ENCODE data around the gene NAPB. TPM values are rescaled to one million over a fixed set of nuclear protein-coding genes. Genes with fewer than 3 reads are reported as not detected.

Gene NAPB
- total RNA-seq, 1 experiment from 2014 or later = 10.1 TPM

DNA sequence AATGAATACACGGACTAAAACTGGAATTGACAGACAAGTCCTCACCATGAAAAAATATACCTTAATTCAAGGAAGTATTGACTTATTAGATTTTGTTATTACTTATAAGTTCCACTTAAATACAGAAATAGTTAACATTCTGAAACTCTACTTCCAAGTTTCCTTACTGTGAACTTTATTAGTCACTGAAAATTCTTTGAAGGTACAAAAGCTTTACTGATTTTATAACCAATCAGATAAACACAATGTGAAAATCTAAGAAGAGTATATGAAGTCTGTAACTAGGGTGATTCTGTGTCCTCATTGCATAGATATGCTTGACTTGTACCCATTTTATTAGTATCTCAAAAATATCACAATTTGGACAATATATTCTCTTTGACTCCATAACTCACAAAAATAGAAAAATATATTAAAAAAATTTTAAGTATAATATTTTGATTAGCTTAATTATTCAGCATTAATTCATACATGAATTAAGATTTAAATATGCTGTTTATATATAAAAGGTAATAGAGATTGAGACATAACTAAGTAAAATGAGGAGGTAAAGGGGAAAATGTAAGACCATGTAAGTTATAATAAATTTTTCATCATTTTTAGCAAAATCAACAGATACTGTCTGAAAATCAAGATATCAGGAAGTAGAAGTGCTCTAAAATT, 6.6 kb downstream of the NAPB start:
- H3K27me3 Mint-ChIP-seq (ENCODE audit: insufficient read depth, unreplicated experiment) = no peaks in the 10 kb centered on the region
- Histone ChIP-seq H3K9me3 (no peaks in the 10 kb centered on the region), H3K4me3 (ENCODE audit: low read depth, low read length) (no peak overlapping the region), H3K4me1 (peaks cover 10% of the 10 kb centered on the region), H3K27me3 (replicated peaks; ENCODE audit: control insufficient read depth, insufficient read depth, low read length) (no peaks in the 10 kb centered on the region), H3K36me3 (ENCODE audit: control insufficient read depth, insufficient read depth, low read length) (no peaks in the 10 kb centered on the region)
- H3K36me3 Mint-ChIP-seq (ENCODE audit: insufficient read depth, unreplicated experiment) = no peaks in the 10 kb centered on the region
- intact Hi-C loops (cut with micrococcal nuclease; ENCODE audit: unreplicated experiment) = no loop called here
- no TSS peak for BruUV-seq (replicated peaks)
- no peak overlapping the region for H3K27ac Mint-ChIP-seq (ENCODE audit: unreplicated experiment)
- ChIA-PET CTCF (no interaction called here), POLR2A (interaction anchor here (0.5 kb wide), 1 partner anchor 1645 kb away, joined by 5 read pairs; no protein-coding TSS in a partner anchor)
- TF ChIP-seq, protein P1, sequence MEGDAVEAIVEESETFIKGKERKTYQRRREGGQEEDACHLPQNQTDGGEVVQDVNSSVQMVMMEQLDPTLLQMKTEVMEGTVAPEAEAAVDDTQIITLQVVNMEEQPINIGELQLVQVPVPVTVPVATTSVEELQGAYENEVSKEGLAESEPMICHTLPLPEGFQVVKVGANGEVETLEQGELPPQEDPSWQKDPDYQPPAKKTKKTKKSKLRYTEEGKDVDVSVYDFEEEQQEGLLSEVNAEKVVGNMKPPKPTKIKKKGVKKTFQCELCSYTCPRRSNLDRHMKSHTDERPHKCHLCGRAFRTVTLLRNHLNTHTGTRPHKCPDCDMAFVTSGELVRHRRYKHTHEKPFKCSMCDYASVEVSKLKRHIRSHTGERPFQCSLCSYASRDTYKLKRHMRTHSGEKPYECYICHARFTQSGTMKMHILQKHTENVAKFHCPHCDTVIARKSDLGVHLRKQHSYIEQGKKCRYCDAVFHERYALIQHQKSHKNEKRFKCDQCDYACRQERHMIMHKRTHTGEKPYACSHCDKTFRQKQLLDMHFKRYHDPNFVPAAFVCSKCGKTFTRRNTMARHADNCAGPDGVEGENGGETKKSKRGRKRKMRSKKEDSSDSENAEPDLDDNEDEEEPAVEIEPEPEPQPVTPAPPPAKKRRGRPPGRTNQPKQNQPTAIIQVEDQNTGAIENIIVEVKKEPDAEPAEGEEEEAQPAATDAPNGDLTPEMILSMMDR (IDR thresholded peaks at IDR 0.05; ENCODE audit: insufficient read depth in 1 of 2, low read depth in 1 of 2, low read length in 1 of 2, severe bottlenecking in 1 of 2, unreplicated experiment in 1 of 2) = no peak
- no peaks in the 10 kb centered on the region for H3K9me3 Mint-ChIP-seq (ENCODE audit: unreplicated experiment)
- no peak for DNase-seq
- H3K4me1 Mint-ChIP-seq (ENCODE audit: low read depth, unreplicated experiment) = peaks cover 5% of the 10 kb centered on the region
- no peak overlapping the region for H3K4me3 Mint-ChIP-seq (ENCODE audit: unreplicated experiment)

DNA sequence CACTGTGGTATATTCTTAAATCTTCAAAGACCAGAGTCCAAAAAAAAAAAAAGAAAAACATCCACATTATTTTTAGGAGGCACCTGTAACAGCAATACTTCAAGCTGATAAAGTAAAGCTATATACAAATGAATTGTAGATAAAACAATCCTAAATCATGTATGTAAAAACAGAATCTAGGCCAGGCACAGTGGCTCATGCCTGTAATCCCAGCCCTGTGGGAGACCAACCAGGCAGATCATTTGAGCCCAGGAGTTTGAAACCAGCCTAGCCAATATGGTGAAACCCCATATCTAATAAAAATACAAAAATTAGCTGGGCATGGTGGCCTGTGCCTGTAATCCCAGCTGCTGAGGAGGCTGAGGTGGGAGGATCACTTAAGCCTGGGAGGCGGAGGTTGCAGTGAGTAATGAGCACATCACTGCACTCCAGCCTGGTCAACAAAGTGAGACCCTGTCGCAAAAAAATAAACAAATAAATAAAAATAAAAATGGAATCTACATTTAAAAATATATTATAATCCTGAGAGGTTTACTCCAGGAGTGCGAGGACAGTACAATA, 7.3 kb downstream of the NAPB start:
- no peak for DNase-seq
- peaks cover 5% of the 10 kb centered on the region for H3K4me1 Mint-ChIP-seq (ENCODE audit: low read depth, unreplicated experiment)
- no peaks in the 10 kb centered on the region for H3K36me3 ChIP-seq (ENCODE audit: control insufficient read depth, insufficient read depth, low read length)
- ChIA-PET CTCF (no interaction called here), POLR2A (no interaction called here)
- intact Hi-C loops (cut with micrococcal nuclease; ENCODE audit: unreplicated experiment) = no loop called here
- H3K27ac Mint-ChIP-seq (ENCODE audit: unreplicated experiment) = peak overlapping the region; percentile 35
- H3K4me1 ChIP-seq = peaks cover 6% of the 10 kb centered on the region; the same call in 1 of the 2 replicates
- TF ChIP-seq, protein P1 (IDR thresholded peaks at IDR 0.05; ENCODE audit: insufficient read depth in 1 of 2, low read depth in 1 of 2, low read length in 1 of 2, severe bottlenecking in 1 of 2, unreplicated experiment in 1 of 2) = no peak
- BruUV-seq (replicated peaks) = no TSS peak
- H3K27me3 Mint-ChIP-seq (ENCODE audit: insufficient read depth, unreplicated experiment) = no peaks in the 10 kb centered on the region
- no peaks in the 10 kb centered on the region for H3K9me3 Mint-ChIP-seq (ENCODE audit: unreplicated experiment)
- H3K4me3 Mint-ChIP-seq (ENCODE audit: unreplicated experiment) = no peak overlapping the region
- no peaks in the 10 kb centered on the region for H3K9me3 ChIP-seq
- no peaks in the 10 kb centered on the region for H3K36me3 Mint-ChIP-seq (ENCODE audit: insufficient read depth, unreplicated experiment)
- H3K4me3 ChIP-seq (ENCODE audit: low read depth, low read length) = no peak overlapping the region
- H3K27me3 ChIP-seq (replicated peaks; ENCODE audit: control insufficient read depth, insufficient read depth, low read length) = no peaks in the 10 kb centered on the region

DNA sequence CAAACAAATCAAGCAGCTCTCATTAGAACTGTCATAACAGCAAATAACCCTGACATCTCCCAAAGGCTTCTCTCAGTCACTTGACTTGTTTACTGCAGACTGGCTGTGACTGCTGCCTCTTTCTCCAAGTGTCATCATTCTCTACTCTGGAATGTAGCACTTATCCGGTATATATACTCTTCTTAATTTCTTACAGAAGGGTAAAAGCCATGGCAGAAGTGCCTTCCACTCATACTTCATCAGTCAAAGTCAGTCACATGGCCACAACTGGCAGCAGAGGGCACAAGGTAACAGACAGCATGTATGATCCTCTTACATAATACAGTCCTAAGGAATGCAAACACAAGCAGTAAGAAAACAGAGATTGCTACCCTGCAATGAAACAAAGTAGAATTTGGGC, 9.3 kb downstream of the NAPB start:
- H3K4me1 ChIP-seq = peaks cover 6% of the 10 kb centered on the region; the same call in 1 of the 2 replicates
- intact Hi-C loops (cut with micrococcal nuclease; ENCODE audit: unreplicated experiment) = no loop called here
- H3K4me3 ChIP-seq (ENCODE audit: low read depth, low read length) = no peak overlapping the region
- CTCF ChIA-PET = no interaction called here
- Mint-ChIP-seq H3K27ac (ENCODE audit: unreplicated experiment) (peak overlapping the region; percentile 10), H3K9me3 (ENCODE audit: unreplicated experiment) (no peaks in the 10 kb centered on the region), H3K4me1 (ENCODE audit: low read depth, unreplicated experiment) (peaks cover 5% of the 10 kb centered on the region), H3K4me3 (ENCODE audit: unreplicated experiment) (no peak overlapping the region), H3K27me3 (ENCODE audit: insufficient read depth, unreplicated experiment) (no peaks in the 10 kb centered on the region), H3K36me3 (ENCODE audit: insufficient read depth, unreplicated experiment) (no peaks in the 10 kb centered on the region)
- no peaks in the 10 kb centered on the region for H3K27me3 ChIP-seq (replicated peaks; ENCODE audit: control insufficient read depth, insufficient read depth, low read length)
- peak in 1 of 2 experiments; percentile 31 for DNase-seq
- no peaks in the 10 kb centered on the region for H3K9me3 ChIP-seq
- no TSS peak for BruUV-seq (replicated peaks)
- POLR2A ChIA-PET = no interaction called here
- H3K36me3 ChIP-seq (ENCODE audit: control insufficient read depth, insufficient read depth, low read length) = no peaks in the 10 kb centered on the region
- TF ChIP-seq, protein P1 (IDR thresholded peaks at IDR 0.05; ENCODE audit: insufficient read depth in 1 of 2, low read depth in 1 of 2, low read length in 1 of 2, severe bottlenecking in 1 of 2, unreplicated experiment in 1 of 2) = no peak
